ENCODE measurements around the gene CRADD. TPM values are rescaled to one million over a fixed set of nuclear protein-coding genes. Genes with fewer than 3 reads are reported as not detected.

The CRADD gene
- total RNA-seq, 1 donor from 2014 or later, result 9.1 TPM

DNA sequence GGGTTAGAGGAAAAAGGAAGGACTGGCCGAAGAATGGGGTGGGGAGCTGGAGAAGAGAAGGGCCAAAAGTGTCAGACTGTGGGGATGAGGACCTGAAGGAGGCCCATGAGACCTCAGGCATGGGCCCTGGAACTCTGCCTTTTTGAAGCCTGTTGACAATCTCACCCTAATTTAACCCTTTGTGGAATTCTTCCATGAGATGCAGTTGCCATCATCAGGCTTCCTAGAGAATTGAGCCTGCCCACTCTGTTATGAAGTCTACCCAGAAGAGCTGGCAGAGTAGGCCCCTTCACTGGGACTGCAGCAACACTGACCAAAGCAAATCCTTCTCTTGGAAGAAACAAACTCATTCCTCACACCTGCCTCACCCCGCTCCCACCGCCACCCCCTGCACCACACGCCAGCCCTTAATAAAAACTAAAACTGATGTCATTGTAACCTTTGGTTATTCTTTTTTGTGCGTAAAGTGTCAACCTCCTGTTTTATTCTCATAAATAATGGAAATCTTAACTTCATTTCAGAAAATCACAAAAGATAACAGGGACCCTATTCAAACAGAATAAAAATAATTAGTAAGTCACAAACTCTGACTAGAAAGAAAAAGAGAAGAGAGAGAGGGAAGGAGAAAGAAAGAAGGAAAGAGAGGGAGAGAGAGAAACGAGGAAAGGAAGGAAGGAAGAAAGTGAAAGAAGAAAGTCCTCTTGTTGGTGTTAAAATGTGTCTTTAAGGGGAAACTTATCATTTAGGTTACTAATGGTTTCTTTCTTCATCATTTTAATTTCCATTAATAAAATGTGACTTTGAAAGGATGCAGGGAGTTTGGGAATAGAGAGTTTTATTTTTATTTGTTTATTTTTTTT is 61.3 kb downstream of the CRADD start:
- Mint-ChIP-seq H3K4me1 (ENCODE audit: low read depth) (peaks cover 23% of the 10 kb centered on the region), H3K36me3 (ENCODE audit: low read depth) (peaks cover 2% of the 10 kb centered on the region), H3K27ac (ENCODE audit: unreplicated experiment) (peak overlapping the region; percentile 14), H3K9me3 (ENCODE audit: low read depth) (no peaks in the 10 kb centered on the region), H3K27me3 (ENCODE audit: low read depth) (no peaks in the 10 kb centered on the region), H3K4me3 (ENCODE audit: unreplicated experiment) (no peak overlapping the region)
- TF ChIP-seq, protein P1, sequence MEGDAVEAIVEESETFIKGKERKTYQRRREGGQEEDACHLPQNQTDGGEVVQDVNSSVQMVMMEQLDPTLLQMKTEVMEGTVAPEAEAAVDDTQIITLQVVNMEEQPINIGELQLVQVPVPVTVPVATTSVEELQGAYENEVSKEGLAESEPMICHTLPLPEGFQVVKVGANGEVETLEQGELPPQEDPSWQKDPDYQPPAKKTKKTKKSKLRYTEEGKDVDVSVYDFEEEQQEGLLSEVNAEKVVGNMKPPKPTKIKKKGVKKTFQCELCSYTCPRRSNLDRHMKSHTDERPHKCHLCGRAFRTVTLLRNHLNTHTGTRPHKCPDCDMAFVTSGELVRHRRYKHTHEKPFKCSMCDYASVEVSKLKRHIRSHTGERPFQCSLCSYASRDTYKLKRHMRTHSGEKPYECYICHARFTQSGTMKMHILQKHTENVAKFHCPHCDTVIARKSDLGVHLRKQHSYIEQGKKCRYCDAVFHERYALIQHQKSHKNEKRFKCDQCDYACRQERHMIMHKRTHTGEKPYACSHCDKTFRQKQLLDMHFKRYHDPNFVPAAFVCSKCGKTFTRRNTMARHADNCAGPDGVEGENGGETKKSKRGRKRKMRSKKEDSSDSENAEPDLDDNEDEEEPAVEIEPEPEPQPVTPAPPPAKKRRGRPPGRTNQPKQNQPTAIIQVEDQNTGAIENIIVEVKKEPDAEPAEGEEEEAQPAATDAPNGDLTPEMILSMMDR (IDR thresholded peaks at IDR 0.05), result no peak
- no peak for DNase-seq (ENCODE audit: low spot score)

DNA sequence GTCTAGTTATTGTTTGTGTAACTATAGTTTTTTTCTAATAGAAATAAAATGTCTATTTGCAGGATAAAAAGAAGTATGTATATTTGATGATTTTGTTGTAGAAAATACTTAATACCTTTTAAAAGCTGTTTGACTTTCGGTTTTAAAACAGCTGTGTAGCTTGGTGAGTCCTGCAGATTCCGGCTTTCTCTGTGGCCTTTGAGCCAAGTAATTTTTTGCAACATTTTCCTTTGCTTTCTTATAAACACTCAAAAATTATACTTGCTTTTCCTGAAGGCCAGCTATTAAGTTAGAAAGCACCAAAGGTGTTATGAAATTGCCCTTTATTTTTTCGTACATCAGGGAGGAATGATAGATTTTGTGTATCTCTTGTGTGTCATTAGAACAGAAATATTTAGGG is 63.6 kb downstream of the CRADD start:
- H3K4me3 Mint-ChIP-seq (ENCODE audit: unreplicated experiment), result no peak overlapping the region
- DNase-seq (ENCODE audit: low spot score), result no peak

DNA sequence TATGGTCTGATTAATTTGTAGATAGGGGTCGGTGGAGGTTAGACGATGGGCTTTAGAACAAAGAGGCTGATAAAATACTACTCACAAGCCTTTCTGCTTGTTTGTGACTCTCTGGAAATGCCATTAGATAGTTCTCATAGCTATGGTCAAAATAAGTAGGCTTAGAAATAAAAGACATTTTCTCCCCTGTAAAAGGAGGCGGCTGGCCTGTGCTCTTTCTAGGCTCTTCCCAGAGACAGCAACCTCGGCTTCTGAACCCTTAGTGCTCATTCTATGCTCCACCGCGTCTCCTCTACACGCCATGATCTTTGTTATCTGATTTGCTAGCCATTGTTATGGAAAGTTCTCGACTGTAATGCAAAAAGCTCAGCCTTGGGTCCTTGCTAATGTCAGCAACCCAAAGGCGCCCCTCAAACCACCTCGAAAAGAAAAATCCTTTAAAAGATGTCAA is 64.5 kb downstream of the CRADD start:
- Mint-ChIP-seq H3K9me3 (ENCODE audit: low read depth) (no peaks in the 10 kb centered on the region), H3K27me3 (ENCODE audit: low read depth) (no peaks in the 10 kb centered on the region), H3K36me3 (ENCODE audit: low read depth) (no peaks in the 10 kb centered on the region), H3K4me1 (ENCODE audit: low read depth) (peaks cover 19% of the 10 kb centered on the region), H3K4me3 (ENCODE audit: unreplicated experiment) (peak overlapping the region; percentile 76), H3K27ac (ENCODE audit: unreplicated experiment) (peak overlapping the region; percentile 60)
- TF ChIP-seq, protein P1 (IDR thresholded peaks at IDR 0.05), result no peak
- DNase-seq (ENCODE audit: low spot score), result no peak

More for the DNA sequence above, 63.6 kb downstream of the CRADD start:
- Mint-ChIP-seq H3K4me1 (ENCODE audit: low read depth) (peaks cover 19% of the 10 kb centered on the region), H3K27me3 (ENCODE audit: low read depth) (no peaks in the 10 kb centered on the region), H3K36me3 (ENCODE audit: low read depth) (no peaks in the 10 kb centered on the region), H3K9me3 (ENCODE audit: low read depth) (no peaks in the 10 kb centered on the region), H3K27ac (ENCODE audit: unreplicated experiment) (no peak overlapping the region)
- TF ChIP-seq, protein P1 (IDR thresholded peaks at IDR 0.05), result no peak

DNA sequence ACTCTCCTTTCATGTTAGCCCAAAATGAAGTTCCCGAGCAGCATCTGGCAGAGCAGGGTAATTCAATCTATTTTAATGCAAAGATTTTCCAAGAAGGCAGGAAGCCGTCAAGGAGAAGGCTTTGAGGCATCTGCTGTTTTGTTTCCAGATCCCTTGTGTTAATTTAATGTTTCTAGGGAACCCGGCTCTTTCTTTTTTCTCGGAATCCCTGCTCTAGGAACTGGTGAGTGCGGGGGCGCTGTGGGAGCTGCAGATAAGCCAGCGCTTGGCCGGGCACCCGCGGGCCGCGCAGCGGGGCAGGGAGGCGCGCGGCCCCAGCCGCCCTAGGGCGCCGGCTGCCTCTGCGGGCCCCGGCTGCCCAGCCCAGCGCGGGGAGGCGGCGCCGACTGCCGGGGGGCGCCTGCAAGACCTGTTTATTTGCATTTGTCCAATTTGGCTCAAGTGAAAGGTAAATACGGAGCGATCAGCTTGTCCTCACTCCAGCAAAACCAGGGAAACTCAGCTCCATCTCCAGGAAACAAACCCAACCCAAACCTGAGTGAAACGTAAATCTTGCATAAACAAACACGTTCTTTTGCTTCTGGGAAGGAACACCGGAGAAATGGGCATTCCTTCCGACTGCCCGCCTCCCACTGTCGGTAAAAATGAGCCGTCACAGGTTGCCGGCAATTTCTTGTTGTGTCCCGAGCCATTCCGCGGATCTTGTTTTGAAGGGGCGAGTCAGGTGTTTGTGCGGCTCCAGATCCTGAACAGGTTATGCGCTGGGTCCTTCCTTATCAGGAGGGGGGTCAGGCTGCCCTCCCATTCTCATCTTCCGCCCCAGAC is 65.1 kb downstream of the CRADD start:
- peak overlapping the region; percentile 76 for H3K4me3 Mint-ChIP-seq (ENCODE audit: unreplicated experiment)
- peaks cover 19% of the 10 kb centered on the region for H3K4me1 Mint-ChIP-seq (ENCODE audit: low read depth)
- no peaks in the 10 kb centered on the region for H3K9me3 Mint-ChIP-seq (ENCODE audit: low read depth)
- TF ChIP-seq, protein P1 (IDR thresholded peaks at IDR 0.05), result peak; percentile 71
- peak overlapping the region; percentile 60 for H3K27ac Mint-ChIP-seq (ENCODE audit: unreplicated experiment)
- H3K27me3 Mint-ChIP-seq (ENCODE audit: low read depth), result no peaks in the 10 kb centered on the region
- H3K36me3 Mint-ChIP-seq (ENCODE audit: low read depth), result no peaks in the 10 kb centered on the region
- no peak for DNase-seq (ENCODE audit: low spot score)

Measured in chondrocyte (in vitro differentiated cells).